HepG2 (cell line): ENCODE measurements around the gene HOXA4. TPM values are rescaled to one million over a fixed set of nuclear protein-coding genes. Genes with fewer than 3 reads are reported as not detected.

Source experiments
- ATF1 ChIP-seq: IDR thresholded peaks from 2 replicates; pipeline ENCODE4 v1.6.1; 2016; ENCODE audit warnings: mild to moderate bottlenecking, control low read depth
- ATF5 ChIP-seq: sonication (generic); formaldehyde crosslinking; IDR thresholded peaks from 2 replicates; pipeline ENCODE4 v1.4.0; 2020; ENCODE audit warnings: mild to moderate bottlenecking, low read depth, missing genetic modification reagents
- CCAR2 ChIP-seq: fragments of 200-400 bp; formaldehyde crosslinking; optimal IDR thresholded peaks from 2 replicates; pipeline ENCODE3; 2018; ENCODE audit warnings: low read depth, mild to moderate bottlenecking, low read length, moderate library complexity
- DR1 ChIP-seq: sonication (generic); formaldehyde crosslinking; IDR thresholded peaks from 2 replicates; pipeline ENCODE4 v1.8.0; 2021; ENCODE audit warnings: mild to moderate bottlenecking, missing genetic modification reagents, inconsistent platforms
- FOXA3 ChIP-seq: IDR thresholded peaks from 2 replicates; pipeline ENCODE4 v1.6.1; 2016; ENCODE audit warnings: missing genetic modification reagents, missing compliant biosample characterization
- FOXP1 ChIP-seq, 2 experiments: fragments of 450-650 bp in 1 of 2; IDR thresholded peaks; 2 replicates each; pipeline ENCODE4 v1.6.1; 2017 to 2018; ENCODE audit warnings: antibody characterized with exemption in 1 of 2
- IKZF5 ChIP-seq: IDR thresholded peaks from 2 replicates; pipeline ENCODE4 v1.6.1; 2018; ENCODE audit warnings: missing genetic modification reagents, mild to moderate bottlenecking, missing compliant biosample characterization
- NFIC ChIP-seq: IDR thresholded peaks from 2 replicates; pipeline ENCODE4 v1.6.1; 2012; ENCODE audit warnings: mild to moderate bottlenecking, low read length, inconsistent platforms
- NR2F1 ChIP-seq, 2 experiments: fragments of 450-650 bp in 1 of 2; formaldehyde crosslinking in 1 of 2; IDR thresholded peaks; 2 replicates each; pipeline versions ENCODE4 v1.5.0 to v1.6.1; 2016 to 2020; ENCODE audit warnings: mild to moderate bottlenecking in 1 of 2, missing compliant biosample characterization in 1 of 2, missing genetic modification reagents in 1 of 2, moderate library complexity in 1 of 2
- PAX8 ChIP-seq: sonication (generic); formaldehyde crosslinking; IDR thresholded peaks from 2 replicates; pipeline ENCODE4 v1.8.0; 2022; ENCODE audit warnings: mild to moderate bottlenecking, missing genetic modification reagents, borderline replicate concordance
- RFX5 ChIP-seq: IDR thresholded peaks from 2 replicates; pipeline ENCODE4 v1.6.1; 2011; ENCODE audit warnings: low read depth, low read length, improper control_type of control experiment
- ZEB1 ChIP-seq: IDR thresholded peaks from 2 replicates; pipeline ENCODE4 v1.6.1; 2012; ENCODE audit warnings: mild to moderate bottlenecking, low read depth, inconsistent platforms; ENCODE audit not compliant: insufficient replicate concordance
- ZFY ChIP-seq: sonication (generic); formaldehyde crosslinking; IDR thresholded peaks from 2 replicates; pipeline ENCODE4 v1.4.0; 2020; ENCODE audit warnings: missing genetic modification reagents
- ZMYM2 ChIP-seq: sonication (generic); formaldehyde crosslinking; IDR thresholded peaks from 2 replicates; pipeline ENCODE4 v1.8.0; 2022; ENCODE audit warnings: mild to moderate bottlenecking, missing genetic modification reagents
- ZNF230 ChIP-seq: sonication (generic); formaldehyde crosslinking; IDR thresholded peaks from 2 replicates; pipeline ENCODE4 v1.4.0; 2020; ENCODE audit warnings: mild to moderate bottlenecking, missing genetic modification reagents
- ZNF333 ChIP-seq: sonication (generic); formaldehyde crosslinking; IDR thresholded peaks from 2 replicates; pipeline ENCODE4 v1.4.0; 2020; ENCODE audit warnings: mild to moderate bottlenecking, missing genetic modification reagents, borderline replicate concordance
- ZNF563 ChIP-seq: sonication (generic); formaldehyde crosslinking; IDR thresholded peaks from 2 replicates; pipeline ENCODE4 v1.8.0; 2022; ENCODE audit warnings: mild to moderate bottlenecking, moderate library complexity, missing genetic modification reagents
- ZNF580 ChIP-seq: IDR thresholded peaks from 2 replicates; pipeline ENCODE4 v1.6.1; 2016; ENCODE audit warnings: low read depth, borderline replicate concordance
- ZNF670 ChIP-seq: sonication (generic); formaldehyde crosslinking; IDR thresholded peaks from 2 replicates; pipeline ENCODE4 v1.8.0; 2022; ENCODE audit warnings: mild to moderate bottlenecking, missing genetic modification reagents, borderline replicate concordance
- polyA plus RNA-seq, 8 experiments: library from polyadenylated mRNA; depleted of rRNA in 3 of 8; stranded (reverse) in 7 of 8; unstranded in 1 of 8; fragments of >200 nt; fragmentation: Illumina TruSeq in 4 of 8; extraction: Trizol in 4 of 8; gene quantifications; 2 replicates each; pipeline versions ENCODE4 v1.2.1 to v1.2.3, GENCODE V29; 2011 to 2016; ENCODE audit warnings: low read depth in 4 of 8, missing spikeins in 1 of 8, mixed read lengths in 1 of 8; ENCODE audit not compliant: insufficient read depth in 1 of 8
- total RNA-seq, 5 experiments: library from RNA; depleted of rRNA; stranded (reverse); fragments of >200 nt; fragmentation: Illumina TruSeq; extraction: Trizol; gene quantifications; 2 replicates each; pipeline ENCODE4 v1.2.3, GENCODE V29; 2016; ENCODE audit warnings: low read depth in 1 of 5
- TF ChIP-seq, protein P1 (sequence below): sonication (generic); formaldehyde crosslinking; IDR thresholded peaks from 2 replicates; pipeline ENCODE4 v1.8.0; 2023; ENCODE audit warnings: mild to moderate bottlenecking, missing genetic modification reagents
- TF ChIP-seq, protein P2 (sequence below): sonication (generic); formaldehyde crosslinking; IDR thresholded peaks from 2 replicates; pipeline ENCODE4 v1.8.1; 2023; ENCODE audit warnings: mild to moderate bottlenecking, missing genetic modification reagents
- TF ChIP-seq, protein P3 (sequence below): sonication (generic); formaldehyde crosslinking; IDR thresholded peaks from 2 replicates; pipeline ENCODE4 v1.8.1; 2022; ENCODE audit warnings: mild to moderate bottlenecking, missing genetic modification reagents

HOXA4 gene
- total and polyA plus RNA-seq, 2 of the 13 experiments (the other 11 are each of a cell fraction or from before 2014, with no cell fraction given), result 2.4 to 5.4 TPM

- TF ChIP-seq NFIC (peak; percentile 34; the same call in 1 of the 2 replicates), CCAR2 (peak; percentile 69), FOXP1 (IDR thresholded peaks at IDR 0.05) (no peak), FOXP1 (CRISPR knock-in tag; IDR thresholded peaks at IDR 0.05) (no peak; the same call in none of the 2 replicates), ZNF670 (CRISPR knock-in tag) (peak; percentile 89), ZNF333 (CRISPR knock-in tag) (peak; percentile 83; the same call in 1 of the 2 replicates), PAX8 (CRISPR knock-in tag) (0 out of 2 replicates have a peak, but pooled peaks have one; percentile 20), ATF1 (CRISPR knock-in tag) (no peak), DR1 (peak; percentile 80; the same call in 1 of the 2 replicates), NR2F1 (CRISPR knock-in tag; IDR thresholded peaks at IDR 0.05) (0 out of 4 replicates have a peak, but pooled peaks of 1 of the 2 experiments have one; percentile 13), ZNF563 (CRISPR knock-in tag) (peak; percentile 40; the same call in 1 of the 2 replicates), ZNF580 (CRISPR knock-in tag) (0 out of 2 replicates have a peak, but pooled peaks have one; percentile 52), ATF5 (CRISPR knock-in tag) (no peak), RFX5 (no peak), IKZF5 (CRISPR knock-in tag) (peak; percentile 64; the same call in 1 of the 2 replicates), ZEB1 (no peak), ZMYM2 (CRISPR knock-in tag) (peak; percentile 67; the same call in 1 of the 2 replicates), ZNF230 (peak; percentile 72; the same call in 1 of the 2 replicates), ZFY (CRISPR knock-in tag) (peak; percentile 68; the same call in 1 of the 2 replicates), FOXA3 (CRISPR knock-in tag) (peak; percentile 69)
- TF ChIP-seq, protein P1, sequence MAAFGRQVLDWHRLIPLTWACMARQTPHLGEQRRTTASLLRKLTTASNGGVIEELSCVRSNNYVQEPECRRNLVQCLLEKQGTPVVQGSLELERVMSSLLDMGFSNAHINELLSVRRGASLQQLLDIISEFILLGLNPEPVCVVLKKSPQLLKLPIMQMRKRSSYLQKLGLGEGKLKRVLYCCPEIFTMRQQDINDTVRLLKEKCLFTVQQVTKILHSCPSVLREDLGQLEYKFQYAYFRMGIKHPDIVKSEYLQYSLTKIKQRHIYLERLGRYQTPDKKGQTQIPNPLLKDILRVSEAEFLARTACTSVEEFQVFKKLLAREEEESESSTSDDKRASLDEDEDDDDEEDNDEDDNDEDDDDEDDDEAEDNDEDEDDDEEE (CRISPR knock-in tag), result no peak
- TF ChIP-seq, protein P2, sequence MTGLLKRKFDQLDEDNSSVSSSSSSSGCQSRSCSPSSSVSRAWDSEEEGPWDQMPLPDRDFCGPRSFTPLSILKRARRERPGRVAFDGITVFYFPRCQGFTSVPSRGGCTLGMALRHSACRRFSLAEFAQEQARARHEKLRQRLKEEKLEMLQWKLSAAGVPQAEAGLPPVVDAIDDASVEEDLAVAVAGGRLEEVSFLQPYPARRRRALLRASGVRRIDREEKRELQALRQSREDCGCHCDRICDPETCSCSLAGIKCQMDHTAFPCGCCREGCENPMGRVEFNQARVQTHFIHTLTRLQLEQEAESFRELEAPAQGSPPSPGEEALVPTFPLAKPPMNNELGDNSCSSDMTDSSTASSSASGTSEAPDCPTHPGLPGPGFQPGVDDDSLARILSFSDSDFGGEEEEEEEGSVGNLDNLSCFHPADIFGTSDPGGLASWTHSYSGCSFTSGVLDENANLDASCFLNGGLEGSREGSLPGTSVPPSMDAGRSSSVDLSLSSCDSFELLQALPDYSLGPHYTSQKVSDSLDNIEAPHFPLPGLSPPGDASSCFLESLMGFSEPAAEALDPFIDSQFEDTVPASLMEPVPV, result 0 out of 2 replicates have a peak, but pooled peaks have one; percentile 27
- TF ChIP-seq, protein P3, sequence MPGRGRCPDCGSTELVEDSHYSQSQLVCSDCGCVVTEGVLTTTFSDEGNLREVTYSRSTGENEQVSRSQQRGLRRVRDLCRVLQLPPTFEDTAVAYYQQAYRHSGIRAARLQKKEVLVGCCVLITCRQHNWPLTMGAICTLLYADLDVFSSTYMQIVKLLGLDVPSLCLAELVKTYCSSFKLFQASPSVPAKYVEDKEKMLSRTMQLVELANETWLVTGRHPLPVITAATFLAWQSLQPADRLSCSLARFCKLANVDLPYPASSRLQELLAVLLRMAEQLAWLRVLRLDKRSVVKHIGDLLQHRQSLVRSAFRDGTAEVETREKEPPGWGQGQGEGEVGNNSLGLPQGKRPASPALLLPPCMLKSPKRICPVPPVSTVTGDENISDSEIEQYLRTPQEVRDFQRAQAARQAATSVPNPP (CRISPR knock-in tag), result peak; percentile 51; the same call in 1 of the 2 replicates
Observed at GRCh38 chr7:27122077-27122910, 8.3 kb downstream of the HOXA4 start (continued).
